ENCODE data around the gene IFITM1.
"Not testable (repeated sequence)": the region's sequence is repeated elsewhere in the genome, so short reads cannot be mapped to it uniquely, and the experiment has no call there.

The IFITM1 gene

GRCh38 chr11:309979-310572 lies 3.8 kb upstream of the IFITM1 start:
- DNase-seq = not testable (repeated sequence)

GRCh38 chr11:311013-311748 lies 2.7 kb upstream of the IFITM1 start:
- not testable (repeated sequence) for DNase-seq

DNA sequence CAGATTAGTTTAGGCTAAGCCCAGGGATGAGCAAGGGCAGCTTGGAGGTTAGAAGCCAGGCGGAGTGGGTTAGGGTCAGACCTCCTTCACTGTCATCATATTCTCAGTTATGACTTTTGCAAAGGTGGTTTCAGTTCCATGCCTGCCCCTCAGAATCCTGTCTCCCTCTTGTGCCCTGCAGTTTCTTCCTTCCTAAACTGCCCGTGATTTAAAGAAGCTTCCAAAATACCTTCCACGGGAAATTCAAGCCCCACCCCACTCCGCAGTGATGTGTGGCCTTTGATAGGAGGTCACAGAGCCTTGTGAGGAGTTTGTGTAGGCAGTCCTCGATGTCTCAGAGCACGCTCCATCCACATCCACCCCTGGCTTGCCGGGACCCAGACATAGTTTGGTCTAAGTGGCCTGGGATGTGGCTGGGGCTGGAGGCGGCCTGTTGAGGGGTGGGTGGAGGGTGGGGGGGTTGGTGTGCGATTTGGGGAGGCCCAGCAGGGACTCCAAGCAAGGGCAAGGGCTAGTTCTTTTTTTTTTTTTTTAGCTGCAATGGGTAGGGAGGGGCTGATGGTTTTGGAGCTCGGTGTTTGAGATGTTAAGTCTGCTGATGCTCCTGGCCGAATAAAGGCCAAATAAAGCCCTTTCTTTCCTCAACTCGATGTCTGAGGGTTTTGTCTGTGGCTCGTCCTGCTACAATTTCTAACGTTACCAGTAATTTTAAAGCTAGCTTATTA lies 1.6 kb upstream of the IFITM1 start:
- no peak for DNase-seq

DNA sequence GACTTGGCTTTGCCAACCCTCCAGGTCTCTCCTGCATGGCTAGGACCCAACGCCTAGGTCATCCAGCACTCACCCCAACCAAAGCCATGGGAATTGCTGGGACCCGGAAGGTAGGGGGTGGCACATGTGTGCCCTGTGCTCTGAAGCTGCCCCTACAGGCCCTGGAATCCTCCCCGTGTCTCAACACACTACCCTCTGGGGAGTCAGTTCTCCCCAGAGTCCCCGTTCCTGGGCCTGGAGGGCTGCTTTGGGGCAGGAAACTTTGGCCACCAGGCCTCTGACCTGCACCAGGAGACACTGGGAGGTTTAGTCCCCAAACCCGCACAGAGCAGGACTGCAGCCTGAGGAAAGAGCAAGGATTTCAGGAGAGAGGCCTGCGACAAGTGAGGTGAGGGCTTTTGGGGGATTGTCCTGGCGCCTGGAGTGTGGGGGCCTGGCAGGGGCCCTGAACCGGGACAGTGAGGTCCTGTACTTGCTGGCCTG lies 495 bp upstream of the IFITM1 start:
- no peak for DNase-seq

DNA sequence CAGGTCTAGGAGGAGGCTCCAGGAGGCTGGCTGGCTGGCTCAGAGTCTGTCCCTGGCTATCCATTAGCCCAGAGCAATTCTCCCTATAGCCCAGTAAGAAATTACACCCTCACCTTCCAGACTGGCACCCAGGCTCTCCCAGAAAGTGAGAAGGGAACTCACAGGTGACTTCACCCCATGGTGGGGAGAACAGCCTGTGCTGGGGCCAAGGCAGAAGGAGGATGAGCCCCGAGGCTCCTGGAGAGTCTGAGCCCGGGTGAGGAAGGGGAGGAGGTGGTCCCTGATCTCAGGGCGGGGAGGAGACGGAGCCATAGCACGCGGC lies 675 bp downstream of the IFITM1 start:
- DNase-seq = not testable (repeated sequence)

DNA sequence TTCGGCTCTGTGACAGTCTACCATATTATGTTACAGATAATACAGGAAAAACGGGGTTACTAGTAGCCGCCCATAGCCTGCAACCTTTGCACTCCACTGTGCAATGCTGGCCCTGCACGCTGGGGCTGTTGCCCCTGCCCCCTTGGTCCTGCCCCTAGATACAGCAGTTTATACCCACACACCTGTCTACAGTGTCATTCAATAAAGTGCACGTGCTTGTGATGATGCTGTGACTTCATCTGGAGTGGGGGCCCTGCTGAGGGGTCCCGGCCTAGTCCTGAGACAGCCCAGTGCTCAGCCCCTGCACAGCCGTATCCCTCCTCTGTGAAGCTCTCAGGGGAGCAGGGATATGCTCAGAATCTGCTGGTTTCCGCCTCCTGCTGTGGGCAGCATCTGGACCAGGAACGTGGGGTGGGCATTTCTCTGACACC lies 1.2 kb downstream of the IFITM1 start:
- no peak for DNase-seq

DNA sequence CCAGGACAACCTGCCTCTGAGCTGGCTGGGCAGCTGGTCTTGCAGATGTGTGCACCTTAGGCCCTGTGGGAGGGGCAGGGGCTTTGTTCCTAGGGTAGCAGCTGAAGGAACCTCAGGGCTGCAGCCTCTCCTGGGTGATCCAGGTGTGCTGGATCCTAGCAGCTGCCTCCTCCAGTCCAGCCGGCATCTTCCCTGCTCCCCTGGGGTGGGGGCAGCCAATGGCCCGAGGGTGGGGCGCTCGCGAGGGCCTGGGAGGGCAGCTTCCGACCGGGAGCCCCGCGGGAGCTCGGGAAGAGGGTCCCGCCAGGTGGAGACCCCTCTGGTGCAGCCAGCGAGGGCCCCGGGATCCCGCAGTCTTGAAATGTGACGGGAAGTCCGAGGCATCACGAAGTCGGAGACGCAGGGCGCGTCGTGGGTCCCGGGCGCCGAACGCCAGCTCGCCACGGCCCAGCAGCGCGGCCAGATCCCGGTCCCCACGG lies 1.7 kb downstream of the IFITM1 start:
- no peak for DNase-seq

- DNase-seq = no peak
Measured at GRCh38 chr11:316031-316701, 2.3 kb downstream of the IFITM1 start.

GRCh38 chr11:316891-317301 lies 3.1 kb downstream of the IFITM1 start:
- DNase-seq = no peak

- DNase-seq = not testable (repeated sequence)
Measured at GRCh38 chr11:317668-318404, 4.0 kb downstream of the IFITM1 start.

DNA sequence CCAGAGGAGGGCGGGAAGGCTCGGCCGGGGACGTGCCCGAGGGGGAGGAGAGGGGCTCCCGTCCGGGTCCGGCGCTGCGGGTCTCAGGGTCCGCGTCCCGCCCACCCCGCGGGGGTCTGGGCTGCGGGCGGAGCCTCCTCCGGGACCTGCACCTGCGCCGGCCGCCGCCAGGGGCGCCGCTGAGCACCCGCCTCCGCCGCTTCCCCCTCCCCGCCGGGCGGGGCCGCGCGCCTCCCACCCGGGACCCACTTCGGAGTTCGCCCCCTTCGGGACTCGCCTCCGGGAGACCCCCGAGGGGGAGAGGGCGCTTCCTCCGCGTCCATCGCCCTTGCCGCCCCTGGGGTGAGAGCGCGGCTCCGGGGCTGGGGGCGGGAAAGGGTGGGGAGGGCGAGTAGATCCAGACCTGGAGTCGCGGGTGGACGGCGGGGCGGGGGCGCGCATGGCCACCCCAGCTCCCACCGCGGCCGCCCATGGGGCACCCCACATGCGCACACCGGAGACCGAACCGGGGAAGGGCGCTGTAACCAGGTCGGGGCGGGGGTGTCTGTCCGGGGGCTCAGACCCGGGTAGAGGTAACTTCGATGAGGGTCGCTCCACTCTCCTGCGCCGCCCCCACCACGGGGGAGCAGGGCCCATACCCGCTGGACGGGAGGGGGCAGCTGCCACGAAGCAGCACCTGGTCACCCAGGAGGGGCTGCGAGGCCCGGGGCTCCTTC lies 4.7 kb downstream of the IFITM1 start:
- DNase-seq = not testable (repeated sequence)

DNA sequence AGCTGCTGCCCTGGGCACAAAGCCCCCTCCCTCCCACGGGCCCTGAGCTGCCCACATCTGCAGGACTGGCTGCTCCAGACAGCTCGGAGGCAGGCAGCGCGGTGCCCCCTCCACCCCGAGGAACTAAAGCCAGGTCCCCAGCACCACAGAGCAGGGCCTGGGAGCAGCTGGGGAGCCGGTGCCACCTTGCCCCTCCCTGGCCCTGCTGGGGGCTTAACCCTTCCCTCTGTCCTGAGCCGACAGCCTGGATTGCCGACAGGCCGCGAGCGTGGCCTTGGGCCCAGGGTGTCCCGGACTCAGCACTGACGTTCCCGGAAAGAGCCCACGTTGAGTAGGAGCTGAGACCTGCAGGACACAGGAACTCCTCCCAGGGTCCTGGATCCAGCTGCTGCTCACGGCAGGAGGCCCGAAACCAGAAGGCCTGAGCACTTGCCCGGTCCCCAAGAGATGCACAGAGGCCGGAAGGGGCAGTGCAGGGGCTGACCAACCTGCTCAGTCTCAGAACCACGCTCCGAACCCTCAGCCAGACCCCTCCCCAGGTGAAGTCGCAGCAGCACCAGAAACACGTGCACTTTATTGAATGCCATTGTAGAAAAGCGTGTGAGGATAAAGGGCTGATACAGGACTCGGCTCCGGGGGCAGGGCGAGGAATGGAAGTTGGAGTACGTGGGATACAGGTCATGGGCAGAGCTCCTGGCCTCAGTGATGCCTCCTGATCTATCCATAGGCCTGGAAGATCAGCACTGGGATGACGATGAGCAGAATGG lies 5.5 kb downstream of the IFITM1 start:
- not testable (repeated sequence) for DNase-seq

DNA sequence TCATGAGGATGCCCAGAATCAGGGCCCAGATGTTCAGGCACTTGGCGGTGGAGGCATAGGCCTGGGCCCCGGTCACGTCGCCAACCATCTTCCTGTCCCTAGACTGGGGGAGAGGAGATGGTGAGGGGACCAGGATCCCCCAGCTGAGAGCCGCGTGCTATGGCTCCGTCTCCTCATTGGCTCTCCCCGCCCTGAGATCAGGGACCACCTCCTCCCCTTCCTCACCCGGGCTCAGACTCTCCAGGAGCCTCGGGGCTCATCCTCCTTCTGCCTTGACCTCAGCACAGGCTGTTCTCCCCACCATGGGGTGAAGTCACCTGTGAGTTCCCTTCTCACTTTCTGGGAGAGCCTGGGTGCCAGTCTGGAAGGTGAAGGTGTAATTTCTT lies 6.0 kb downstream of the IFITM1 start:
- not testable (repeated sequence) for DNase-seq

DNA sequence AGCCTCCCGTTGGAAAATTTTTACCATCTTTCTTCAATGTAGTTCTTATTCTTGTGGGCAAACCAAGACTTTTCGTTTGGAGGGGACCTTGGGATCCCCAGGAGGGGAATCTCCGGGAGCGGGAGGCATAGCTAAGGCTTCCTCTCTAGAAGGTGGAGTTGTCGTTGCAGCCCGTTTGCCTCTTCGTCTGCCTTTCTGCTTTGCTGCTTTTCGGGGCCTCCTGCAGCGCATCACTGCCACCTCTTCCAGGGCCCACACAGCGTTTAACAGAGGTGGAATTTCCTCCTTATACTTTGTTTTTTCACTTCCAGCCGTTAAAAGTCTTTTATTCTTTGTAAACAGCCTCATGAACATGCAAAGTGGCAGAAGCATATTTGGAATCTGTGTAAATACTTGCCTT lies 10.3 kb downstream of the IFITM1 start:
- no peak for DNase-seq

- DNase-seq = not testable (repeated sequence)
Measured at GRCh38 chr11:324593-325517, 11.0 kb downstream of the IFITM1 start.

- no peak for DNase-seq
Measured at GRCh38 chr11:325796-326591, 12.2 kb downstream of the IFITM1 start.

DNA sequence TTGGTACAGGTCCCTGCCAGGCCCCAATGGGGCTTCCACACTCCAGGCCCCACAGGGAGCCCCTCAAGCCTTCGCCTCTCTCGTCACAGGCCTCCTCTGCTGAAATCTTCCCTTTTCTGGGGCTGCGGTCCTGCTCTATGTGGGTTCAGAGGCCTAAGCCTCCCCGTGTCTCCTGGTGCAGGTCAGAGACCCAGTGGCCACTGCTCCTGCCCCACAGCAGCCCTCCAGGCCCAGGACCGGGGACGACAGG lies 12.7 kb downstream of the IFITM1 start:
- no peak for DNase-seq

DNA sequence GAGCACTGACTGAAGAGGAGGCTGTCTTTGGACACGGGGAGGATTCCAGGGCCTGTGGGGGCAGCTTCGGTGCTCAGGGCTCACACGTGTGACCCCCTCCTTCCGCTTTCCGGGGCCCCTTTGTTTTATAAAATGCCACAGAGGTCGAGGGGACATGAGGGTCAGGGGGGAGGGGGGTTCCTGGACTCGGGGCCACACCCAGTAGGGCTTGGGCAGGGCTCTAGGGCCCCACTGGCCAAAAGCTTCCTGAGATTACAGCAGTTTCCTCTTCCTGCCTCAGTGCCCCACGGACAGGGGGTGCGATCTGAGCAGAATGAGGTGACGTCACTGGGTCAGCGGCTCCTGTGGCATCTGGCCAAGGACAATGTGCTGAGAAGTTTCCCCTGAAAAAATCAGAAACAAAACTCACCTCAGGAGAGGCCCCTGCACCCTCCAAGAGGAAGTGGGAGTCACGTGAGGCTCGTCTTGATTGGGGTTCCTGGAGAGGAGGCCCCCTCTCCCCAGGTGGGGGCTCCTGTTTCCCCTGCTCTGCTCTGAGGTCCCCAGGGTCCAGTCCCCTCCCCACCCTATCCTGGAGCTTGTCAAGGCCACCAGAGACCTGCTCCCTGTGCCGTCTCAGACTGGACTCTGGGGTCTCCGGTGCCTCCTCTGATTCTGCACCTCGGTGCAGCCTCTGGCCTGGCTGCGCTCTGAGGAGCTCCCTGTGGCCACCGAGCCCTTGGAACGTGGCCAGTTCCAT lies 13.2 kb downstream of the IFITM1 start:
- DNase-seq = peak; percentile 36 to 61

GRCh38 chr11:327581-327923 lies 13.7 kb downstream of the IFITM1 start:
- DNase-seq = no peak
